Measurements from ENCODE around the gene SPATS2.

DNA sequence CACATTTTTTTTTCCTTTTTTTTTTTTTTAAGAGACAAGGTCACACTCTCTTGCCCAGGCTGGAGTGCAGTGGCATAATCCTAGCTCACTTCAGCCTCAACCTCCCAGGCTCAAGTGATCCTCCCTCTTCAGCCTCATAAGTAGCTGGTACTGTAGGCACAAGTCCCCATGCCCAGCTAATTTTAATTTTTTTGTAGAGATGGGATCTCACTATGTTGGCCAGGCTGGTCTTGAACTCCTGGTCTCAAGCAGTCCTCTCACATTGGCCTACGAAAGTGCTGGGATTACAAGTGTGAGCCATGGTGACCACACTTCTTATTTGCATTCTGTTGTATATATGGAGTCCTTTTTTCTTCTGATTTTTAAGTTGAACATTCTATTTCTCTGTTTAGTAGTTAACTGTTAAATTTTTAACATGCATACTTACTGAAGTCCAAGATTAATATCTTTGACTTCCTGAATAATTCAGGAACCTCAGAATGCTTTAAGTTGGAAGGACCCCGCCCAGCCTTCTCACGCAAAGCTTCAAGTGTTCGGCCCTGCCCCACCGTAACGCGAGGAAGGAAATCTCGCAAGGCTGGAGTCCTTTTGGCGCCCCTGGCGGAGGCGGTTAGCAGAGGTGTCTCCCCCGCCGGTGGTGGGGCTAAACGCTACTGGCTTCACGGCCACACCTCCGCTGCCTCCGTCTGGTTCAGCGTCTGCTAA, 21.6 kb downstream of the SPATS2 start:
- TF ChIP-seq, protein P1, sequence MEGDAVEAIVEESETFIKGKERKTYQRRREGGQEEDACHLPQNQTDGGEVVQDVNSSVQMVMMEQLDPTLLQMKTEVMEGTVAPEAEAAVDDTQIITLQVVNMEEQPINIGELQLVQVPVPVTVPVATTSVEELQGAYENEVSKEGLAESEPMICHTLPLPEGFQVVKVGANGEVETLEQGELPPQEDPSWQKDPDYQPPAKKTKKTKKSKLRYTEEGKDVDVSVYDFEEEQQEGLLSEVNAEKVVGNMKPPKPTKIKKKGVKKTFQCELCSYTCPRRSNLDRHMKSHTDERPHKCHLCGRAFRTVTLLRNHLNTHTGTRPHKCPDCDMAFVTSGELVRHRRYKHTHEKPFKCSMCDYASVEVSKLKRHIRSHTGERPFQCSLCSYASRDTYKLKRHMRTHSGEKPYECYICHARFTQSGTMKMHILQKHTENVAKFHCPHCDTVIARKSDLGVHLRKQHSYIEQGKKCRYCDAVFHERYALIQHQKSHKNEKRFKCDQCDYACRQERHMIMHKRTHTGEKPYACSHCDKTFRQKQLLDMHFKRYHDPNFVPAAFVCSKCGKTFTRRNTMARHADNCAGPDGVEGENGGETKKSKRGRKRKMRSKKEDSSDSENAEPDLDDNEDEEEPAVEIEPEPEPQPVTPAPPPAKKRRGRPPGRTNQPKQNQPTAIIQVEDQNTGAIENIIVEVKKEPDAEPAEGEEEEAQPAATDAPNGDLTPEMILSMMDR (IDR thresholded peaks at IDR 0.05): no peak
- no peak for TF ChIP-seq POLR2A (IDR thresholded peaks at IDR 0.05)

Measured in ovary (tissue), 3 donors.